ENCODE measurements around the gene RCSD1. TPM values are rescaled to one million over a fixed set of nuclear protein-coding genes. Genes with fewer than 3 reads are reported as not detected.
A peak's percentile ranks its signal among the peaks of the same experiment; 100 is the strongest.

Gene RCSD1
- total and polyA plus RNA-seq, 2 of the 13 experiments (the other 11 are each of a cell fraction or from before 2014, with no cell fraction given), result not detected

DNA sequence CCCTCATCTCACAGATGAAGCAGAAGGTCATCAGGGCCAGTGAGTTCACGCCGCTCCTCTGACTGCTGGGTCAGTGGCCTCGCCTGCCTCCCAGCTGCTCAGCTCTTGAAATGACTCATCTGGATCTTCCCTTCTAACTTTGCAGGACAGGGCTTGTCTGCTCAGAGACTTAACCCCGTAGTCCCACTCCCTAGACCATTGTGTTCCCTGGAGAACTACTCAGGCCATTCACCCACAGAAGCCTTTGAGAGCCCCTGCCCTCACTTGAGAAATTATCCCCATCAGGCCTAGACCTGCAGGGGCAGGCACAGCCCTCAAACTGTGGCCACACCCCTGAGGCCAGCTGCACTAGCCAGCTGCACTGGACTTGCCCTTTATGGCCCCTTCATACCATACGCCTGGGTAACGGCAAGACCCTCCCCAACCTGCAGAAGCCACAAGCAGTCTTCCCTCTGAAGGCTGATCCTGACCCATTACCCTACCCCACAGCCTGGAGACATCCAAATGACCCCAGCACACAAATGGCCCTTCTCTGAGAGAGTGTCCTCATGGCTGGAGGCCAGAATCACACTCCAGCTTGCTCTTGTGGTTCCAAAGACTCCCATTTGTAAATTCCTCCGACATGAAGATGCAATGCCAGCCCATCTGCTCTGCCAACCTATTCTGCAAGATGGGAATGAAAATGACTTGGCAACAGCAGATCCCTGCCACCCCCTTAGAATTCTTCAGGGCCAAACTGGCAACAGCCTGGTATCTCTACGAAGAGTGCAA is 33.2 kb downstream of the RCSD1 start:
- Histone ChIP-seq H3K27ac (ENCODE audit: extremely low read length, insufficient read depth, low read length) (no peak overlapping the region), H3K27me3 (ENCODE audit: control insufficient read depth in 1 of 2, insufficient read depth in 2 of 2, low read length in 2 of 2) (peaks cover 0 to 10% of the 10 kb centered on the region in 2 experiments; a peak in 1 of 5 replicates), H3K9me3 (ENCODE audit: low read length) (no peaks in the 10 kb centered on the region), H3K79me2 (ENCODE audit: insufficient read depth, low read length) (no peaks in the 10 kb centered on the region), H4K20me1 (ENCODE audit: insufficient read depth, low read length) (no peaks in the 10 kb centered on the region), H3K4me2 (ENCODE audit: low read depth, low read length) (no peak overlapping the region), H3K9ac (ENCODE audit: insufficient read depth, low read depth, low read length) (no peak overlapping the region), H2AFZ (ENCODE audit: low read length) (no peak overlapping the region), H3K4me1 (ENCODE audit: insufficient read depth, low read length) (no peaks in the 10 kb centered on the region), H3K36me3 (replicated peaks in 1 of 2; ENCODE audit: control insufficient read depth in 1 of 2, insufficient read depth in 2 of 2, low read length in 2 of 2) (no peaks in the 10 kb centered on the region), H3K4me3 (replicated peaks in 1 of 3; ENCODE audit: insufficient read depth in 1 of 3, low read depth in 2 of 3, low read length in 3 of 3) (no peak overlapping the region)
- BruUV-seq (replicated peaks), result no TSS peak
- ATAC-seq (peak; percentile 51; the same call in 1 of the 3 replicates), DNase-seq (ENCODE audit: low spot score) (no peak), FAIRE-seq (no peak)
- intact Hi-C loops (cut with micrococcal nuclease; ENCODE audit: unreplicated experiment), result no loop called here
- in situ Hi-C loops (cut with HindIII; ENCODE audit: extremely low pct_ligation_motif_present, low pct_unique_long_range_greater_than_20kb), result no loop called here
- CTCF ChIA-PET (ENCODE audit: low intra/inter-chr PET ratio, low total read pairs), result no interaction called here
- 13% methylated on average over 3 of the region's 8 CpGs for WGBS (ENCODE audit: low lambda C conversion rate)
- TF ChIP-seq FOSL2 (CRISPR knock-in tag; IDR thresholded peaks at IDR 0.05), result 0 out of 2 replicates have a peak, but pooled peaks have one; percentile 19
- TF ChIP-seq MYPOP (CRISPR knock-in tag; IDR thresholded peaks at IDR 0.05), result no peak
- POLR2A ChIA-PET, result no interaction called here

DNA sequence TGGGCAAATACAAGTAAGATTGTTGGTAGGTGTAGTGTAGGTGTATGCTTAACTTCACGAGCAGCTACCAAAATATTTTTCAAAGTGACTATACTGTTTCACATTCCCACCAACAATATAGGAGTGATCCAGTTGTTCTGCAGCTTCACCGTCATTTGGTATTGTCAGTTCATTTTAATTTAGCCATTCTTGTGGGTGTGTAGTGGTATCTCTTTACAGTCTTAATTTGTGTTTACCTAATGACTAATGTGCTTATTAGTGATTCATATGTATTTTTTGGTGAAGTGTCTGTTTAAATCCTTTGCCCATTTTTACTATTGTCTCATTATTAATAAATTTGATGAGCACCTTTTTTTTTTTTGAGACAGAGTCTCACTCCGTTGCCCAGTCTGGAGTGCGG is 35.4 kb downstream of the RCSD1 start:
- Histone ChIP-seq H3K4me2 (ENCODE audit: low read depth, low read length) (no peak overlapping the region), H3K79me2 (ENCODE audit: insufficient read depth, low read length) (no peaks in the 10 kb centered on the region), H3K36me3 (replicated peaks in 1 of 2; ENCODE audit: control insufficient read depth in 1 of 2, insufficient read depth in 2 of 2, low read length in 2 of 2) (no peaks in the 10 kb centered on the region), H3K9me3 (ENCODE audit: low read length) (no peaks in the 10 kb centered on the region), H3K27me3 (ENCODE audit: control insufficient read depth in 1 of 2, insufficient read depth in 2 of 2, low read length in 2 of 2) (peaks cover 0 to 13% of the 10 kb centered on the region in 2 experiments; a peak in 1 of 5 replicates), H3K27ac (ENCODE audit: extremely low read length, insufficient read depth, low read length) (no peak overlapping the region), H4K20me1 (ENCODE audit: insufficient read depth, low read length) (no peaks in the 10 kb centered on the region), H3K4me1 (ENCODE audit: insufficient read depth, low read length) (no peaks in the 10 kb centered on the region), H3K9ac (ENCODE audit: insufficient read depth, low read depth, low read length) (no peak overlapping the region), H2AFZ (ENCODE audit: low read length) (no peak overlapping the region), H3K4me3 (replicated peaks in 1 of 3; ENCODE audit: insufficient read depth in 1 of 3, low read depth in 2 of 3, low read length in 3 of 3) (no peak overlapping the region)
- 76% methylated on average over 4 of the region's 4 CpGs for WGBS (ENCODE audit: low lambda C conversion rate)
- no TSS peak for BruUV-seq (replicated peaks)
- TF ChIP-seq FOXO4 (CRISPR knock-in tag; conservative IDR thresholded peaks at IDR 0.05) (no peak), PCBP2 (optimal IDR thresholded peaks at IDR 0.05; ENCODE audit: low read depth, low read length, poor library complexity, severe bottlenecking) (no peak), NFYC (CRISPR knock-in tag; IDR thresholded peaks at IDR 0.05) (no peak), ZNF660 (CRISPR knock-in tag; IDR thresholded peaks at IDR 0.05; ENCODE audit: borderline replicate concordance, low read depth) (no peak), ZNF607 (CRISPR knock-in tag; IDR thresholded peaks at IDR 0.05; ENCODE audit: borderline replicate concordance) (no peak), RBM39 (IDR thresholded peaks at IDR 0.05; ENCODE audit: low read depth, low read length, poor library complexity, severe bottlenecking) (no peak)
- TF ChIP-seq, protein P1, sequence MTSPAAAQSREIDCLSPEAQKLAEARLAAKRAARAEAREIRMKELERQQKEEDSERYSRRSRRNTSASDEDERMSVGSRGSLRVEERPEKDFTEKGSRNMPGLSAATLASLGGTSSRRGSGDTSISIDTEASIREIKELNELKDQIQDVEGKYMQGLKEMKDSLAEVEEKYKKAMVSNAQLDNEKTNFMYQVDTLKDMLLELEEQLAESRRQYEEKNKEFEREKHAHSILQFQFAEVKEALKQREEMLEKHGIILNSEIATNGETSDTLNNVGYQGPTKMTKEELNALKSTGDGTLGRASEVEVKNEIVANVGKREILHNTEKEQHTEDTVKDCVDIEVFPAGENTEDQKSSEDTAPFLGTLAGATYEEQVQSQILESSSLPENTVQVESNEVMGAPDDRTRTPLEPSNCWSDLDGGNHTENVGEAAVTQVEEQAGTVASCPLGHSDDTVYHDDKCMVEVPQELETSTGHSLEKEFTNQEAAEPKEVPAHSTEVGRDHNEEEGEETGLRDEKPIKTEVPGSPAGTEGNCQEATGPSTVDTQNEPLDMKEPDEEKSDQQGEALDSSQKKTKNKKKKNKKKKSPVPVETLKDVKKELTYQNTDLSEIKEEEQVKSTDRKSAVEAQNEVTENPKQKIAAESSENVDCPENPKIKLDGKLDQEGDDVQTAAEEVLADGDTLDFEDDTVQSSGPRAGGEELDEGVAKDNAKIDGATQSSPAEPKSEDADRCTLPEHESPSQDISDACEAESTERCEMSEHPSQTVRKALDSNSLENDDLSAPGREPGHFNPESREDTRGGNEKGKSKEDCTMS (CRISPR knock-in tag; conservative IDR thresholded peaks at IDR 0.05), result no peak
- ATAC-seq, result no peak
- CTCF ChIA-PET (ENCODE audit: low intra/inter-chr PET ratio, low total read pairs), result no interaction called here
- DNase-seq (ENCODE audit: low spot score), result no peak
- intact Hi-C loops (cut with micrococcal nuclease; ENCODE audit: unreplicated experiment) (no loop called here), in situ Hi-C loops (cut with HindIII; ENCODE audit: extremely low pct_ligation_motif_present, low pct_unique_long_range_greater_than_20kb) (no loop called here)
- POLR2A ChIA-PET, result no interaction called here
- no peak for FAIRE-seq
